ENCODE data around the gene LRP10. TPM values are rescaled to one million over a fixed set of nuclear protein-coding genes. Genes with fewer than 3 reads are reported as not detected.
A peak's percentile ranks its signal among the peaks of the same experiment; 100 is the strongest.

The LRP10 gene
- total RNA-seq, 3 donors from 2014 or later (not counting 1 experiment from before 2014, with no cell fraction given), result 97.8 to 118 (median 102) TPM

GRCh38 chr14:22866874-22867273 is 4.7 kb upstream of the LRP10 start:
- Histone ChIP-seq H3K9me3 (ENCODE audit: control insufficient read depth, insufficient read depth, low read length) (no peaks in the 10 kb centered on the region), H3K4me3 (ENCODE audit: low read length) (no peak overlapping the region), H3K36me3 (ENCODE audit: control insufficient read depth, insufficient read depth, low read length) (no peaks in the 10 kb centered on the region), H3K4me1 (ENCODE audit: control insufficient read depth, insufficient read depth, low read length) (peaks cover 7% of the 10 kb centered on the region), H3K27ac (ENCODE audit: low read length) (no peak overlapping the region), H3K27me3 (ENCODE audit: control insufficient read depth, insufficient read depth, low read length) (peaks cover 2% of the 10 kb centered on the region)
- Mint-ChIP-seq H3K27ac (no peak overlapping the region), H3K4me3 (no peak overlapping the region), H3K9me3 (no peaks in the 10 kb centered on the region), H3K36me3 (no peaks in the 10 kb centered on the region), H3K4me1 (peaks cover 9 to 11% of the 10 kb centered on the region in 2 donors), H3K27me3 (ENCODE audit: low read depth in 2 of 2) (peaks cover 12 to 18% of the 10 kb centered on the region in 2 donors)
- WGBS (ENCODE audit: insufficient coverage), result 95% methylated on average over 5 of the region's 5 CpGs
- intact Hi-C loops (cut with micrococcal nuclease), result no loop called here
- DNase-seq, result no peak
- no peak for ATAC-seq
- TF ChIP-seq CTCF (IDR thresholded peaks at IDR 0.05), result no peak

GRCh38 chr14:22870811-22871223 is 723 bp upstream of the LRP10 start:
- DNase-seq (no peak), ATAC-seq (peak; percentile 15 to 57 (median 25))
- Histone ChIP-seq H3K36me3 (ENCODE audit: control insufficient read depth, insufficient read depth, low read length) (peaks cover 20% of the 10 kb centered on the region), H3K4me1 (ENCODE audit: control insufficient read depth, insufficient read depth, low read length) (peaks cover 17% of the 10 kb centered on the region), H3K27ac (ENCODE audit: low read length) (peak overlapping the region; percentile 93), H3K27me3 (ENCODE audit: control insufficient read depth, insufficient read depth, low read length) (no peaks in the 10 kb centered on the region), H3K4me3 (ENCODE audit: low read length) (peak overlapping the region; percentile 85), H3K9me3 (ENCODE audit: control insufficient read depth, insufficient read depth, low read length) (no peaks in the 10 kb centered on the region)
- peaks cover 28 to 32% of the 10 kb centered on the region in 2 donors for H3K4me1 Mint-ChIP-seq
- H3K4me3 Mint-ChIP-seq, result peak overlapping the region; percentile 93
- no peaks in the 10 kb centered on the region for H3K36me3 Mint-ChIP-seq
- no peak for TF ChIP-seq CTCF (IDR thresholded peaks at IDR 0.05)
- H3K27ac Mint-ChIP-seq, result peak overlapping the region; percentile 95 to 96
- WGBS (ENCODE audit: insufficient coverage), result no CpG with 5 or more reads among the region's 1 CpG
- H3K27me3 Mint-ChIP-seq (ENCODE audit: low read depth in 2 of 2), result peaks cover 0 to 8% of the 10 kb centered on the region in 2 donors
- no peaks in the 10 kb centered on the region for H3K9me3 Mint-ChIP-seq
- intact Hi-C loops (cut with micrococcal nuclease), result loop anchor here (2.0 to 5.0 kb wide), 4 partner anchors 16 to 309 kb away; partner anchors contain the start of genes DAD1 and OXA1L

GRCh38 chr14:22872033-22872832 is 693 bp downstream of the LRP10 start:
- DNase-seq (peak; percentile 67 to 86), ATAC-seq (peak; percentile 44 to 56 (median 52))
- 0% methylated on average over 45 of the region's 45 CpGs for WGBS (ENCODE audit: insufficient coverage)
- H3K27ac ChIP-seq (ENCODE audit: low read length), result peak overlapping the region; percentile 93
- peak; percentile 81 for TF ChIP-seq CTCF (IDR thresholded peaks at IDR 0.05)
- peak overlapping the region; percentile 85 for H3K4me3 ChIP-seq (ENCODE audit: low read length)
- peak overlapping the region; percentile 93 for H3K4me3 Mint-ChIP-seq
- H3K9me3 Mint-ChIP-seq, result no peaks in the 10 kb centered on the region
- no peaks in the 10 kb centered on the region for H3K9me3 ChIP-seq (ENCODE audit: control insufficient read depth, insufficient read depth, low read length)
- H3K27me3 ChIP-seq (ENCODE audit: control insufficient read depth, insufficient read depth, low read length), result no peaks in the 10 kb centered on the region
- intact Hi-C loops (cut with micrococcal nuclease), result loop anchor here (1.0 to 5.0 kb wide), 5 partner anchors 28 to 310 kb away; partner anchors contain the start of genes DAD1, OXA1L and RBM23
- peak overlapping the region; percentile 95 to 96 for H3K27ac Mint-ChIP-seq
- H3K4me1 Mint-ChIP-seq, result peaks cover 32 to 39% of the 10 kb centered on the region in 2 donors
- H3K4me1 ChIP-seq (ENCODE audit: control insufficient read depth, insufficient read depth, low read length), result peaks cover 17% of the 10 kb centered on the region
- no peaks in the 10 kb centered on the region for H3K36me3 Mint-ChIP-seq
- no peaks in the 10 kb centered on the region for H3K27me3 Mint-ChIP-seq (ENCODE audit: low read depth in 2 of 2)
- peaks cover 34% of the 10 kb centered on the region for H3K36me3 ChIP-seq (ENCODE audit: control insufficient read depth, insufficient read depth, low read length)
